GM23338 (cell line): Measurements from ENCODE around the gene NPR2. TPM values are rescaled to one million over a fixed set of nuclear protein-coding genes. Genes with fewer than 3 reads are reported as not detected.

Source experiments
- ATAC-seq: fragments of 200-7000 bp; cut with Tn5 transposase; 3 replicates; pipeline ENCODE4 v1.9.1; 2020
- DNase-seq: peaks from one replicate; pipeline ENCODE4 v3.0.0-alpha.2; 2015; ENCODE audit warnings: low spot score
- H2AFZ ChIP-seq: fragments of 200-600 bp; sonication (generic); 2 replicates; pipeline ENCODE4 v1.8.0; 2016; ENCODE audit warnings: antibody characterized with exemption, mild to moderate bottlenecking, moderate library complexity
- H3F3A ChIP-seq: fragments of 200-600 bp; sonication (generic); replicated peaks from 2 replicates; pipeline ENCODE4 v1.8.0; 2017; ENCODE audit warnings: antibody characterized with exemption, mixed run types, low read depth
- H3K27ac ChIP-seq: fragments of 200-600 bp; sonication (generic); 2 replicates; pipeline ENCODE4 v1.6.1; 2016; ENCODE audit warnings: low read depth
- H3K27me3 ChIP-seq: fragments of 200-600 bp; sonication (generic); 2 replicates; pipeline ENCODE4 v1.8.0; 2016; ENCODE audit warnings: mild to moderate bottlenecking, mixed run types, moderate library complexity; ENCODE audit not compliant: insufficient read depth
- H3K36me3 ChIP-seq: fragments of 200-600 bp; sonication (generic); 2 replicates; pipeline ENCODE4 v1.8.0; 2016; ENCODE audit warnings: mild to moderate bottlenecking; ENCODE audit not compliant: insufficient read depth
- H3K4me1 ChIP-seq: fragments of 200-600 bp; sonication (generic); 2 replicates; pipeline ENCODE4 v1.8.0; 2016; ENCODE audit warnings: mild to moderate bottlenecking, moderate library complexity; ENCODE audit not compliant: insufficient read depth
- H3K4me2 ChIP-seq: fragments of 200-600 bp; sonication (generic); 2 replicates; pipeline ENCODE4 v1.7.1; 2017; ENCODE audit warnings: mixed run types
- H3K4me3 ChIP-seq: fragments of 200-600 bp; sonication (generic); 2 replicates; pipeline ENCODE4 v1.6.1; 2016; ENCODE audit warnings: mixed run types
- H3K79me2 ChIP-seq: fragments of 200-600 bp; sonication (generic); replicated peaks from 2 replicates; pipeline ENCODE4 v1.8.0; 2017; ENCODE audit warnings: mild to moderate bottlenecking; ENCODE audit not compliant: insufficient read depth
- H3K9me2 ChIP-seq: fragments of 200-600 bp; sonication (generic); 2 replicates; pipeline ENCODE4 v1.8.0; 2017; ENCODE audit not compliant: insufficient read depth
- H4K20me1 ChIP-seq: fragments of 200-600 bp; sonication (generic); replicated peaks from 2 replicates; pipeline ENCODE4 v1.8.0; 2017; ENCODE audit warnings: mild to moderate bottlenecking; ENCODE audit not compliant: insufficient read depth
- H3K27ac Mint-ChIP-seq: 2 replicates; pipeline ENCODE4 v1.8.0; 2020; ENCODE audit warnings: inconsistent platforms, mild to moderate bottlenecking, moderate library complexity, mixed read lengths
- H3K27me3 Mint-ChIP-seq: 3 replicates; pipeline ENCODE4 v1.8.0; 2022; ENCODE audit warnings: low read depth, mild to moderate bottlenecking, moderate library complexity, mixed read lengths, inconsistent platforms; ENCODE audit not compliant: insufficient read depth, poor library complexity
- H3K36me3 Mint-ChIP-seq: 3 replicates; pipeline ENCODE4 v1.8.0; 2021; ENCODE audit warnings: low read depth, mild to moderate bottlenecking, inconsistent platforms, moderate library complexity, mixed read lengths
- H3K4me1 Mint-ChIP-seq: 3 replicates; pipeline ENCODE4 v1.8.0; 2020; ENCODE audit warnings: mild to moderate bottlenecking, inconsistent platforms, mixed read lengths
- H3K4me3 Mint-ChIP-seq: 3 replicates; pipeline ENCODE4 v1.8.0; 2021; ENCODE audit warnings: moderate library complexity, mild to moderate bottlenecking, inconsistent platforms, mixed read lengths
- H3K9me3 Mint-ChIP-seq: 3 replicates; pipeline ENCODE4 v1.8.0; 2020; ENCODE audit warnings: moderate library complexity, mild to moderate bottlenecking, inconsistent platforms, mixed read lengths
- CREB1 ChIP-seq: fragments of 250-450 bp; sonication (Bioruptor Pico); IDR thresholded peaks from 2 replicates; pipeline ENCODE4 v1.5.0; 2020; ENCODE audit warnings: low read depth, mild to moderate bottlenecking, moderate library complexity
- EZH2 ChIP-seq: fragments of 200-600 bp; sonication (generic); IDR thresholded peaks from one replicate; pipeline ENCODE4 v1.8.0; 2017; ENCODE audit warnings: antibody characterized with exemption, mild to moderate bottlenecking, low read depth; ENCODE audit not compliant: unreplicated experiment
- EZH2phosphoT487 ChIP-seq: fragments of 200-600 bp; sonication (generic); IDR thresholded peaks from one replicate; pipeline ENCODE4 v1.8.1; 2018; ENCODE audit warnings: antibody characterized with exemption; ENCODE audit not compliant: unreplicated experiment
- JUNB ChIP-seq: IDR thresholded peaks from one replicate; pipeline ENCODE4 v1.6.1; 2016; ENCODE audit warnings: antibody characterized with exemption; ENCODE audit not compliant: unreplicated experiment
- NANOG ChIP-seq: IDR thresholded peaks from 2 replicates; pipeline ENCODE4 v1.6.1; 2016; ENCODE audit warnings: antibody characterized with exemption, borderline replicate concordance
- POLR2AphosphoS5 ChIP-seq: IDR thresholded peaks from 2 replicates; pipeline ENCODE4 v1.6.1; 2016; ENCODE audit warnings: antibody characterized with exemption, low read depth
- STAT1 ChIP-seq: IDR thresholded peaks from one replicate; pipeline ENCODE4 v1.6.1; 2016; ENCODE audit warnings: antibody characterized with exemption; ENCODE audit not compliant: unreplicated experiment
- ZNF114 ChIP-seq: fragments of 250-450 bp; sonication (Bioruptor Pico); IDR thresholded peaks from 2 replicates; pipeline ENCODE4 v1.5.0; 2020; ENCODE audit warnings: mild to moderate bottlenecking, moderate library complexity
- ZNF331 ChIP-seq: fragments of 250-450 bp; sonication (Bioruptor Pico); IDR thresholded peaks from 2 replicates; pipeline ENCODE4 v1.5.0; 2020; ENCODE audit warnings: low read depth, mild to moderate bottlenecking, moderate library complexity
- ZNF462 ChIP-seq: fragments of 250-450 bp; sonication (Bioruptor Pico); IDR thresholded peaks from 2 replicates; pipeline ENCODE4 v1.5.0; 2020; ENCODE audit warnings: mild to moderate bottlenecking, moderate library complexity
- polyA plus RNA-seq: library from polyadenylated mRNA; unstranded; fragments of >200 nt; fragmentation: Nextera tagmentation; extraction: Ambion mirVana; gene quantifications from 2 replicates; pipeline ENCODE4 v1.2.1, GENCODE V29; 2016
- total RNA-seq: library from RNA; depleted of rRNA; stranded (reverse); fragments of >200 nt; shearing (Covaris generic); gene quantifications from 2 replicates; pipeline ENCODE4 v1.2.3, GENCODE V29; 2014
- TF ChIP-seq, protein P1 (sequence below): IDR thresholded peaks from 2 replicates; pipeline ENCODE4 v1.6.1; 2016; ENCODE audit warnings: antibody characterized with exemption
- TF ChIP-seq, protein P2 (sequence below), 2 experiments: fragments of 200-600 bp in 1 of 2; sonication (generic) in 1 of 2; conservative IDR thresholded peaks; 2 replicates each; pipeline versions ENCODE4 v1.5.1 to v1.6.1; 2016 to 2017; ENCODE audit warnings: antibody characterized with exemption in 2 of 2, low read depth in 2 of 2, mild to moderate bottlenecking in 2 of 2, moderate library complexity in 1 of 2
- TF ChIP-seq, protein P3 (sequence below): IDR thresholded peaks from one replicate; pipeline ENCODE4 v1.6.1; 2018; ENCODE audit warnings: antibody characterized with exemption; ENCODE audit not compliant: unreplicated experiment

NPR2 gene
- total and polyA plus RNA-seq, 2 experiments from 2014 or later = 9.0 to 14.4 TPM

DNA sequence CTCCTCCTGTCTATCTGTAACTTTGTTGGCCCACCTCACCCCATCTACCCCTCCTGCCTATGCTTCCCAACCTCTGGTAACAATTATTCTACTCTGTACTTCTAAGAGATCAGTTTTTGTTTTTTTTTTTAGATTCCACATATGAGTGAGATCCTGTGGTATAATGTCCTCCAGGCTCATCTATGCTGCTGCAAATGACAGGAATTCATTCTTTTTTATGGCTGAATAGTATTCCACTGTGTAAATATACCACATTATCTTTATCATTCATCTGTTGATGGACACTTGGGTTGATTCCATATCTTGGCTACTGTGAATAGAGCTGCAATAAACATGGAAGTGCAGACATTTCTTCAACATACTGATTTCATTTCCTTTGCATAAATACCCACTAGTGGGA is 8.0 kb upstream of the NPR2 start:
- H3K4me1 Mint-ChIP-seq = no peaks in the 10 kb centered on the region
- Histone ChIP-seq H3K27ac (no peak overlapping the region), H3K4me2 (no peak overlapping the region), H4K20me1 (0 out of 2 replicates have a peak, but pooled peaks cover 3% of the 10 kb centered on the region), H3K9me2 (no peaks in the 10 kb centered on the region), H2AFZ (no peak overlapping the region), H3K79me2 (no peaks in the 10 kb centered on the region), H3K4me1 (no peaks in the 10 kb centered on the region), H3K4me3 (no peak overlapping the region), H3K36me3 (0 out of 2 replicates have a peak, but pooled peaks cover 3% of the 10 kb centered on the region), H3F3A (no peaks in the 10 kb centered on the region), H3K27me3 (no peaks in the 10 kb centered on the region)
- no peak overlapping the region for H3K27ac Mint-ChIP-seq
- DNase-seq (no peak), ATAC-seq (no peak)
- H3K9me3 Mint-ChIP-seq = no peaks in the 10 kb centered on the region; the same call in 2 of the 3 replicates
- H3K27me3 Mint-ChIP-seq = no peaks in the 10 kb centered on the region
- H3K36me3 Mint-ChIP-seq = peaks cover 26% of the 10 kb centered on the region
- H3K4me3 Mint-ChIP-seq = no peak overlapping the region
- TF ChIP-seq POLR2AphosphoS5 = no peak
- TF ChIP-seq, protein P1, sequence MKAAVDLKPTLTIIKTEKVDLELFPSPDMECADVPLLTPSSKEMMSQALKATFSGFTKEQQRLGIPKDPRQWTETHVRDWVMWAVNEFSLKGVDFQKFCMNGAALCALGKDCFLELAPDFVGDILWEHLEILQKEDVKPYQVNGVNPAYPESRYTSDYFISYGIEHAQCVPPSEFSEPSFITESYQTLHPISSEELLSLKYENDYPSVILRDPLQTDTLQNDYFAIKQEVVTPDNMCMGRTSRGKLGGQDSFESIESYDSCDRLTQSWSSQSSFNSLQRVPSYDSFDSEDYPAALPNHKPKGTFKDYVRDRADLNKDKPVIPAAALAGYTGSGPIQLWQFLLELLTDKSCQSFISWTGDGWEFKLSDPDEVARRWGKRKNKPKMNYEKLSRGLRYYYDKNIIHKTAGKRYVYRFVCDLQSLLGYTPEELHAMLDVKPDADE = no peak
- no peak for TF ChIP-seq JUNB
- no peak for TF ChIP-seq ZNF462
- TF ChIP-seq, protein P2, sequence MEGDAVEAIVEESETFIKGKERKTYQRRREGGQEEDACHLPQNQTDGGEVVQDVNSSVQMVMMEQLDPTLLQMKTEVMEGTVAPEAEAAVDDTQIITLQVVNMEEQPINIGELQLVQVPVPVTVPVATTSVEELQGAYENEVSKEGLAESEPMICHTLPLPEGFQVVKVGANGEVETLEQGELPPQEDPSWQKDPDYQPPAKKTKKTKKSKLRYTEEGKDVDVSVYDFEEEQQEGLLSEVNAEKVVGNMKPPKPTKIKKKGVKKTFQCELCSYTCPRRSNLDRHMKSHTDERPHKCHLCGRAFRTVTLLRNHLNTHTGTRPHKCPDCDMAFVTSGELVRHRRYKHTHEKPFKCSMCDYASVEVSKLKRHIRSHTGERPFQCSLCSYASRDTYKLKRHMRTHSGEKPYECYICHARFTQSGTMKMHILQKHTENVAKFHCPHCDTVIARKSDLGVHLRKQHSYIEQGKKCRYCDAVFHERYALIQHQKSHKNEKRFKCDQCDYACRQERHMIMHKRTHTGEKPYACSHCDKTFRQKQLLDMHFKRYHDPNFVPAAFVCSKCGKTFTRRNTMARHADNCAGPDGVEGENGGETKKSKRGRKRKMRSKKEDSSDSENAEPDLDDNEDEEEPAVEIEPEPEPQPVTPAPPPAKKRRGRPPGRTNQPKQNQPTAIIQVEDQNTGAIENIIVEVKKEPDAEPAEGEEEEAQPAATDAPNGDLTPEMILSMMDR (conservative IDR thresholded peaks at IDR 0.05; ENCODE audit: low read depth in 2 of 2) = no peak
- no peak for TF ChIP-seq EZH2
- no peak for TF ChIP-seq CREB1
- TF ChIP-seq NANOG = no peak
- TF ChIP-seq, protein P3, sequence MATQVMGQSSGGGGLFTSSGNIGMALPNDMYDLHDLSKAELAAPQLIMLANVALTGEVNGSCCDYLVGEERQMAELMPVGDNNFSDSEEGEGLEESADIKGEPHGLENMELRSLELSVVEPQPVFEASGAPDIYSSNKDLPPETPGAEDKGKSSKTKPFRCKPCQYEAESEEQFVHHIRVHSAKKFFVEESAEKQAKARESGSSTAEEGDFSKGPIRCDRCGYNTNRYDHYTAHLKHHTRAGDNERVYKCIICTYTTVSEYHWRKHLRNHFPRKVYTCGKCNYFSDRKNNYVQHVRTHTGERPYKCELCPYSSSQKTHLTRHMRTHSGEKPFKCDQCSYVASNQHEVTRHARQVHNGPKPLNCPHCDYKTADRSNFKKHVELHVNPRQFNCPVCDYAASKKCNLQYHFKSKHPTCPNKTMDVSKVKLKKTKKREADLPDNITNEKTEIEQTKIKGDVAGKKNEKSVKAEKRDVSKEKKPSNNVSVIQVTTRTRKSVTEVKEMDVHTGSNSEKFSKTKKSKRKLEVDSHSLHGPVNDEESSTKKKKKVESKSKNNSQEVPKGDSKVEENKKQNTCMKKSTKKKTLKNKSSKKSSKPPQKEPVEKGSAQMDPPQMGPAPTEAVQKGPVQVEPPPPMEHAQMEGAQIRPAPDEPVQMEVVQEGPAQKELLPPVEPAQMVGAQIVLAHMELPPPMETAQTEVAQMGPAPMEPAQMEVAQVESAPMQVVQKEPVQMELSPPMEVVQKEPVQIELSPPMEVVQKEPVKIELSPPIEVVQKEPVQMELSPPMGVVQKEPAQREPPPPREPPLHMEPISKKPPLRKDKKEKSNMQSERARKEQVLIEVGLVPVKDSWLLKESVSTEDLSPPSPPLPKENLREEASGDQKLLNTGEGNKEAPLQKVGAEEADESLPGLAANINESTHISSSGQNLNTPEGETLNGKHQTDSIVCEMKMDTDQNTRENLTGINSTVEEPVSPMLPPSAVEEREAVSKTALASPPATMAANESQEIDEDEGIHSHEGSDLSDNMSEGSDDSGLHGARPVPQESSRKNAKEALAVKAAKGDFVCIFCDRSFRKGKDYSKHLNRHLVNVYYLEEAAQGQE = no peak
- TF ChIP-seq ZNF114 (CRISPR knock-in tag) = no peak
- TF ChIP-seq STAT1 = no peak
- no peak for TF ChIP-seq ZNF331 (CRISPR knock-in tag)
- no peak for TF ChIP-seq EZH2phosphoT487
